ENCODE results near the gene SBF1.

The SBF1 gene

GRCh38 chr22:50469377-50470305 lies 5.2 kb downstream of the SBF1 start:
- DNase-seq (ENCODE audit: low read depth in 2 of 2), result peak; percentile 86 to 91

GRCh38 chr22:50468626-50469025 lies 6.2 kb downstream of the SBF1 start:
- no peak for DNase-seq (ENCODE audit: low read depth in 2 of 2)

GRCh38 chr22:50467773-50468440 lies 6.9 kb downstream of the SBF1 start:
- no peak for DNase-seq (ENCODE audit: low read depth in 2 of 2)

- no peak for DNase-seq (ENCODE audit: low read depth in 2 of 2)
Observed at GRCh38 chr22:50467341-50467740, 7.5 kb downstream of the SBF1 start.

- no peak for DNase-seq (ENCODE audit: low read depth in 2 of 2)
Observed at GRCh38 chr22:50465066-50465930, 9.5 kb downstream of the SBF1 start.

GRCh38 chr22:50464451-50464850 lies 10.4 kb downstream of the SBF1 start:
- no peak for DNase-seq (ENCODE audit: low read depth in 2 of 2)

GRCh38 chr22:50463188-50463900 lies 11.5 kb downstream of the SBF1 start:
- DNase-seq (ENCODE audit: low read depth in 2 of 2), result no peak

- no peak for DNase-seq (ENCODE audit: low read depth in 2 of 2)
Observed at GRCh38 chr22:50461979-50462540, 12.8 kb downstream of the SBF1 start.

- no peak for DNase-seq (ENCODE audit: low read depth in 2 of 2)
Observed at GRCh38 chr22:50461536-50461935, 13.3 kb downstream of the SBF1 start.

GRCh38 chr22:50460938-50461337 lies 13.9 kb downstream of the SBF1 start:
- no peak for DNase-seq (ENCODE audit: low read depth in 2 of 2)

- no peak for DNase-seq (ENCODE audit: low read depth in 2 of 2)
Observed at GRCh38 chr22:50459496-50460140, 15.2 kb downstream of the SBF1 start.

- no peak for DNase-seq (ENCODE audit: low read depth in 2 of 2)
Observed at GRCh38 chr22:50459016-50459415, 15.8 kb downstream of the SBF1 start.

- DNase-seq (ENCODE audit: low read depth in 2 of 2), result no peak
Observed at GRCh38 chr22:50456466-50457234, 18.2 kb downstream of the SBF1 start.

- no peak for DNase-seq (ENCODE audit: low read depth in 2 of 2)
Observed at GRCh38 chr22:50456026-50456425, 18.8 kb downstream of the SBF1 start.

GRCh38 chr22:50455201-50455600 lies 19.6 kb downstream of the SBF1 start:
- no peak for DNase-seq (ENCODE audit: low read depth in 2 of 2)

- DNase-seq (ENCODE audit: low read depth in 2 of 2), result no peak
Observed at GRCh38 chr22:50454556-50455075, 20.2 kb downstream of the SBF1 start.

- no peak for DNase-seq (ENCODE audit: low read depth in 2 of 2)
Observed at GRCh38 chr22:50452649-50453048, 22.2 kb downstream of the SBF1 start.

- DNase-seq (ENCODE audit: low read depth in 2 of 2), result no peak
Observed at GRCh38 chr22:50447576-50448551, 27.0 kb downstream of the SBF1 start.

Data from activated CD4-positive, alpha-beta T cell treated with anti-CD3 and anti-CD28 coated beads for 24 hours (primary cell).